Gastrocnemius medialis (tissue), 4 donors: ENCODE data around the gene CUX1.

Experiments
- POLR2A ChIP-seq, 2 donors: fragments of 450-650 bp; IDR thresholded peaks; one replicate each; pipeline ENCODE4 v1.6.1; 2017; ENCODE audit warnings: antibody characterized with exemption in 2 of 2, mild to moderate bottlenecking in 2 of 2, moderate library complexity in 2 of 2
- TF ChIP-seq, protein P1 (sequence below), 5 experiments: fragments of 450-650 bp in 3 of 5; fragments of 200-600 bp in 2 of 5; sonication (generic) in 2 of 5; IDR thresholded peaks in 4 of 5; conservative IDR thresholded peaks in 1 of 5; 1 replicate in 4 of 5; 2 replicates in 1 of 5; pipeline ENCODE4 v1.5.1; 2016 to 2019; ENCODE audit warnings: antibody characterized with exemption in 5 of 5, mild to moderate bottlenecking in 3 of 5, moderate library complexity in 3 of 5

DNA sequence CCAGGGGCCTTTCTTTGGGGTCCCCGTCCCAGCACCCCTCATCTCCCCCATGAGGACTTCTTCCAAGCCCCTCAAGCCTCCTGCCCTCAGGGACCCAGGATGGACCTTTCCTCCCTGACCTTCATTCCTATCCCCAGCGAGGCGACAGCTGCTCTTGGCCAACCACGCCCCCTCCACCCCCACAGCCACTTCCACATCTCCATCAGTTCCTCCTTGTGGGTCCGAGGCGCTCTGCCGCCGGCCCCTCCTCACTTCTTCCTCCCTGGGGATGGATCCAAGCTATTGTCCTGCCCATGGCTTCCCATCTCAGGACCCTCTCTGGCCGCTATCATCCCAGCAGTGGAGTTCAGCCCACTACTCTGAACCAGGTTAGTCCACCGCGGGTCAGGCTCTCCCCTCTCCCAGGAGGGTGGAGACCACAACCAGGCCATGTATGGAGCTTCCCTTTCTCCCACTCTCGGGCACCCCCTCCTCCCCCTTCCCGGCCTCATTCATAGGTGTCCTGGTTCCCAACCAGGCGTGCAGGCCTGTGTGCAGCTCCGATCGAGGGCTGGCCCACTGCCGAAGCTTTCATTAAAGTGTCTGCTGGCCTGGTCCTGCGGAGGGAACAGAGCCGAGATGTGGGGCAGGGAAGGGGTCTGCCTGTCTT is 467.6 kb downstream of the CUX1 start:
- TF ChIP-seq, protein P1, sequence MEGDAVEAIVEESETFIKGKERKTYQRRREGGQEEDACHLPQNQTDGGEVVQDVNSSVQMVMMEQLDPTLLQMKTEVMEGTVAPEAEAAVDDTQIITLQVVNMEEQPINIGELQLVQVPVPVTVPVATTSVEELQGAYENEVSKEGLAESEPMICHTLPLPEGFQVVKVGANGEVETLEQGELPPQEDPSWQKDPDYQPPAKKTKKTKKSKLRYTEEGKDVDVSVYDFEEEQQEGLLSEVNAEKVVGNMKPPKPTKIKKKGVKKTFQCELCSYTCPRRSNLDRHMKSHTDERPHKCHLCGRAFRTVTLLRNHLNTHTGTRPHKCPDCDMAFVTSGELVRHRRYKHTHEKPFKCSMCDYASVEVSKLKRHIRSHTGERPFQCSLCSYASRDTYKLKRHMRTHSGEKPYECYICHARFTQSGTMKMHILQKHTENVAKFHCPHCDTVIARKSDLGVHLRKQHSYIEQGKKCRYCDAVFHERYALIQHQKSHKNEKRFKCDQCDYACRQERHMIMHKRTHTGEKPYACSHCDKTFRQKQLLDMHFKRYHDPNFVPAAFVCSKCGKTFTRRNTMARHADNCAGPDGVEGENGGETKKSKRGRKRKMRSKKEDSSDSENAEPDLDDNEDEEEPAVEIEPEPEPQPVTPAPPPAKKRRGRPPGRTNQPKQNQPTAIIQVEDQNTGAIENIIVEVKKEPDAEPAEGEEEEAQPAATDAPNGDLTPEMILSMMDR (IDR thresholded peaks at IDR 0.05 in 4 of 5, conservative IDR thresholded peaks at IDR 0.05 in 1 of 5): no peak
- TF ChIP-seq POLR2A (IDR thresholded peaks at IDR 0.05): no peak
